Neutrophil (primary cell): Measurements from ENCODE around the gene BCAN.

Source experiments
- H3K27ac ChIP-seq: fragments of 200-600 bp; sonication (generic); 2 replicates; pipeline ENCODE4 v1.5.1; 2016; ENCODE audit warnings: mild to moderate bottlenecking, moderate library complexity
- H3K27me3 ChIP-seq: fragments of 200-600 bp; sonication (generic); 2 replicates; pipeline ENCODE4 v1.6.0; 2016; ENCODE audit warnings: mild to moderate bottlenecking
- H3K36me3 ChIP-seq: fragments of 200-600 bp; sonication (generic); 2 replicates; pipeline ENCODE4 v1.5.1; 2017
- H3K4me1 ChIP-seq, 2 experiments: fragments of 200-600 bp in 1 of 2; sonication (generic) in 1 of 2; 1 replicate in 1 of 2; 2 replicates in 1 of 2; pipeline versions ENCODE4 v1.5.1 to v1.6.1; 2013 to 2016; ENCODE audit warnings: low read depth in 1 of 2, low read length in 1 of 2, mild to moderate bottlenecking in 1 of 2, moderate library complexity in 1 of 2; ENCODE audit not compliant: control insufficient read depth in 1 of 2, insufficient read depth in 1 of 2
- H3K4me3 ChIP-seq, 2 experiments: fragments of 200-600 bp in 1 of 2; sonication (generic) in 1 of 2; 1 replicate in 1 of 2; 2 replicates in 1 of 2; pipeline ENCODE4 v1.5.1; 2013 to 2016; ENCODE audit warnings: low read depth in 1 of 2, low read length in 1 of 2, mild to moderate bottlenecking in 1 of 2, moderate library complexity in 1 of 2
- H3K9me3 ChIP-seq: fragments of 200-600 bp; sonication (generic); 2 replicates; pipeline ENCODE4 v1.5.1; 2016
- CTCF ChIP-seq: fragments of 200-600 bp; sonication (generic); IDR thresholded peaks from 2 replicates; pipeline ENCODE4 v1.5.1; 2016; ENCODE audit warnings: antibody characterized with exemption

BCAN gene, protein sequence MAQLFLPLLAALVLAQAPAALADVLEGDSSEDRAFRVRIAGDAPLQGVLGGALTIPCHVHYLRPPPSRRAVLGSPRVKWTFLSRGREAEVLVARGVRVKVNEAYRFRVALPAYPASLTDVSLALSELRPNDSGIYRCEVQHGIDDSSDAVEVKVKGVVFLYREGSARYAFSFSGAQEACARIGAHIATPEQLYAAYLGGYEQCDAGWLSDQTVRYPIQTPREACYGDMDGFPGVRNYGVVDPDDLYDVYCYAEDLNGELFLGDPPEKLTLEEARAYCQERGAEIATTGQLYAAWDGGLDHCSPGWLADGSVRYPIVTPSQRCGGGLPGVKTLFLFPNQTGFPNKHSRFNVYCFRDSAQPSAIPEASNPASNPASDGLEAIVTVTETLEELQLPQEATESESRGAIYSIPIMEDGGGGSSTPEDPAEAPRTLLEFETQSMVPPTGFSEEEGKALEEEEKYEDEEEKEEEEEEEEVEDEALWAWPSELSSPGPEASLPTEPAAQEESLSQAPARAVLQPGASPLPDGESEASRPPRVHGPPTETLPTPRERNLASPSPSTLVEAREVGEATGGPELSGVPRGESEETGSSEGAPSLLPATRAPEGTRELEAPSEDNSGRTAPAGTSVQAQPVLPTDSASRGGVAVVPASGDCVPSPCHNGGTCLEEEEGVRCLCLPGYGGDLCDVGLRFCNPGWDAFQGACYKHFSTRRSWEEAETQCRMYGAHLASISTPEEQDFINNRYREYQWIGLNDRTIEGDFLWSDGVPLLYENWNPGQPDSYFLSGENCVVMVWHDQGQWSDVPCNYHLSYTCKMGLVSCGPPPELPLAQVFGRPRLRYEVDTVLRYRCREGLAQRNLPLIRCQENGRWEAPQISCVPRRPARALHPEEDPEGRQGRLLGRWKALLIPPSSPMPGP

GRCh38 chr1:156641761-156642264 is at the start of gene BCAN:
TSS of gene BCAN (plus strand) at chr1:156642117. CDS start at chr1:156646055, 3,938 bp downstream.
- Histone ChIP-seq H3K4me3 (no peak within 1 kb of the TSS), H3K4me1 (no peaks in the 10 kb centered on the region), H3K27me3 (peaks cover 99% of the 10 kb centered on the region), H3K9me3 (no peaks in the 10 kb centered on the region), H3K36me3 (no peaks in the 10 kb centered on the region), H3K27ac (no peak within 1 kb of the TSS)
- no peak for TF ChIP-seq CTCF

DNA sequence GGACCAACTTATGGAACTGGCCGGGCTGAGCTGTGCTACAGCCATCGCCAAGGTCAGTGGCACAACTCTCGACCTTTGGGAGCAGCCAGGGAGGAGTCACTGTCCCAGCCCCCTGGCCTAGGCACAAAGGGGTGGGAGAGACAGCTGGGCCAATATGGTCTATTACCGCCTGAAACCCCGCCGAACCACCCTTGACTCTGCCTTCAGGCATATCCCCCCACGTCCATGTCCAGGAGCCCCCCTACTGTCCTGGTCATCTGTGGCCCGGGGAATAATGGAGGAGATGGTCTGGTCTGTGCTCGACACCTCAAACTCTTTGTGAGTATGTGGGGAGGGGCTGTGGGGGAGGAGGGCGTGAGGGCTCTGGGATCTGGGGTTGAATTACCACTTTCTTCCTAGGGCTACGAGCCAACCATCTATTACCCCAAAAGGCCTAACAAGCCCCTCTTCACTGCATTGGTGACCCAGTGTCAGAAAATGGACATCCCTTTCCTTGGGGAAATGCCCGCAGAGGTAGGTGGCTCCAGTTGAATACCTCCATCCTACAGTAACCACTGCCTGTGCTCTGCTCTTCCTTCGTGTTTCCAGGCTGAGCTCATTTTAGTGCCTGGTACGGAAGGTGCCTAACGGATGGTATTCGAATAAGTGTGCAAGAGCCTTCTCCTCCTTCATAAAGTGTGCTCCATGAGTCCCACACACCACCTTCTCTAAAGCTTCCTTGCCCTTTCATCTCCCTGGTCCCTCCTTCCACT is 49.6 kb upstream of the BCAN start:
- TF ChIP-seq CTCF, result no peak
- peak overlapping the region; percentile 70 for H3K27ac ChIP-seq
- H3K36me3 ChIP-seq, result no peaks in the 10 kb centered on the region
- H3K4me3 ChIP-seq, result peak overlapping the region; percentile 70 to 76
- H3K4me1 ChIP-seq, result peaks cover 11 to 12% of the 10 kb centered on the region in 2 experiments
- H3K27me3 ChIP-seq, result no peaks in the 10 kb centered on the region
- no peaks in the 10 kb centered on the region for H3K9me3 ChIP-seq

DNA sequence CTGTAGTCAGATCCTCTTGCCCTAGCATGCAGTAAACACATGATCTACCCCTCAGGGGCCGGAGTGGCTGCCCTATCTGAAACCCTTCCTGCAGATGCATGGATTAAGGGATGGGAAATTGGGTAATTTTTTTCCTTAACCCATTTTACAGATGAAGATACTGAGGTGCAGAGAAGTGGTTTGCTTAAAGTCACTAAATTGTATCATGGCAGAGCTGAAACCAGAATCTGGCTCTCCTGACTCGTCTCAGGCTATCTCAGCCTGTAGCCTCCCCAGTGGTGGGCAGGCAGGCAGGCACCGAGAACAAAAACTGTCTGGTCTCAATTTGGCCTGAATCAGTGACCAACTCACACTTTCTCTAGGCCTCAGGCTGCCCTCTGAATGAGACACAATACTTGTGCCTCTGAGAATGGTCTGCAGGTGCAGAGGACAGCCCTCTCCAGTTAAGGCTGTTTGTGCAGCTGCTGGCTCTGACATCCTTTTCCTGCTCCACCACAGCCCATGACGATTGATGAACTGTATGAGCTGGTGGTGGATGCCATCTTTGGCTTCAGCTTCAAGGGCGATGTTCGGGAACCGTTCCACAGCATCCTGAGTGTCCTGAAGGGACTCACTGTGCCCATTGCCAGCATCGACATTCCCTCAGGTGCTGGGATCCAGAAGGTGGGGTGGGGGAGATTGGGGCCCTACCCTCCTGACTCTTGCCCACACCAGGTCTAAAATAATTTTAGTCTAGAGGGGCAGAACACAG is 48.8 kb upstream of the BCAN start:
- no peaks in the 10 kb centered on the region for H3K27me3 ChIP-seq
- no peaks in the 10 kb centered on the region for H3K36me3 ChIP-seq
- H3K27ac ChIP-seq, result no peak overlapping the region
- no peaks in the 10 kb centered on the region for H3K9me3 ChIP-seq
- no peak overlapping the region for H3K4me3 ChIP-seq
- no peak for TF ChIP-seq CTCF
- H3K4me1 ChIP-seq, result peaks cover 11 to 12% of the 10 kb centered on the region in 2 experiments

DNA sequence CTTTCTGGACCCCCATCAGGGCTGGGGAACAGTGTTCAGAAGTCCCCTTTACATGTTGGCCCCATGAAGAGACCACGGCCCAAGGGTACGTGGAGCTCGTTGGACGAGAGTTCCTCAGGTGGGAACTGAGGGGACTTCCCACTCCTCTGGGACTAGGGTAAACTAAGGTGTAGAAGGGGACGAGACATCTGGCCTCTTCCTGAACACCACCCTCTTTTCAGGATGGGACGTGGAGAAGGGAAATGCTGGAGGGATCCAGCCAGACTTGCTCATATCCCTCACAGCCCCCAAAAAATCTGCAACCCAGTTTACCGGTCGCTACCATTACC is 48.3 kb upstream of the BCAN start:
- no peak for TF ChIP-seq CTCF
- Histone ChIP-seq H3K9me3 (no peaks in the 10 kb centered on the region), H3K36me3 (no peaks in the 10 kb centered on the region), H3K4me1 (peaks cover 11 to 12% of the 10 kb centered on the region in 2 experiments), H3K27ac (no peak overlapping the region), H3K4me3 (no peak overlapping the region), H3K27me3 (no peaks in the 10 kb centered on the region)
